NCI-H146 treated with DMSO at 0.1 percent for 48 hours (cell line): ENCODE results near the gene HYPK.
"Not testable (repeated sequence)": the region's sequence is repeated elsewhere in the genome, so short reads cannot be mapped to it uniquely, and the experiment has no call there.

Experiments
- DNase-seq: peaks from one replicate; lab custom pipeline; 2025; ENCODE audit not compliant: unreplicated experiment; lab: John Stamatoyannopoulos, UW

HYPK gene

GRCh38 chr15:43832485-43832884 lies 32.1 kb downstream of the HYPK start:
- not testable (repeated sequence) for DNase-seq

- DNase-seq: no peak
Measured at GRCh38 chr15:43845421-43845820, 45.0 kb downstream of the HYPK start.

- no peak for DNase-seq
Measured at GRCh38 chr15:43851251-43851650, 50.9 kb downstream of the HYPK start.

- DNase-seq: no peak
Measured at GRCh38 chr15:43852607-43853006, 52.2 kb downstream of the HYPK start.
